ENCODE measurements around the gene PPP1R2C.

PPP1R2C gene

GRCh38 chrX:42778096-42778495 lies at the start of gene PPP1R2C:
PPP1R2C (minus strand) TSS chrX:42778163; CDS start chrX:42778079, 84 bp downstream.
- H3K4me3 ChIP-seq (replicated peaks in 1 of 2; ENCODE audit: low read depth in 2 of 2, low read length in 2 of 2), result no peak within 1 kb of the TSS
- no peak for DNase-seq (ENCODE audit: low read depth in 2 of 2)
- TF ChIP-seq CTCF (IDR thresholded peaks at IDR 0.05; ENCODE audit: low read depth, low read length), result no peak

- no peak overlapping the region for H3K4me3 ChIP-seq (replicated peaks in 1 of 2; ENCODE audit: low read depth in 2 of 2, low read length in 2 of 2)
- TF ChIP-seq CTCF (IDR thresholded peaks at IDR 0.05; ENCODE audit: low read depth, low read length), result no peak
- no peak for DNase-seq (ENCODE audit: low read depth in 2 of 2)
These were observed 47.2 kb upstream of the PPP1R2C start for GRCh38 chrX:42825201-42825600.

- no peak overlapping the region for H3K4me3 ChIP-seq (replicated peaks in 1 of 2; ENCODE audit: low read depth in 2 of 2, low read length in 2 of 2)
- DNase-seq (ENCODE audit: low read depth in 2 of 2), result no peak
- no peak for TF ChIP-seq CTCF (IDR thresholded peaks at IDR 0.05; ENCODE audit: low read depth, low read length)
These were observed 46.6 kb upstream of the PPP1R2C start for GRCh38 chrX:42824541-42824940.

GRCh38 chrX:42823443-42823842 lies 45.5 kb upstream of the PPP1R2C start:
- DNase-seq (ENCODE audit: low read depth in 2 of 2), result no peak
- H3K4me3 ChIP-seq (replicated peaks in 1 of 2; ENCODE audit: low read depth in 2 of 2, low read length in 2 of 2), result no peak overlapping the region
- no peak for TF ChIP-seq CTCF (IDR thresholded peaks at IDR 0.05; ENCODE audit: low read depth, low read length)

- DNase-seq (ENCODE audit: low read depth in 2 of 2), result peak; percentile 1 to 10
- TF ChIP-seq CTCF (IDR thresholded peaks at IDR 0.05; ENCODE audit: low read depth, low read length), result no peak
These were observed 44.0 kb upstream of the PPP1R2C start for GRCh38 chrX:42821803-42822443.

GRCh38 chrX:42818151-42818921 lies 40.4 kb upstream of the PPP1R2C start:
- H3K4me3 ChIP-seq (replicated peaks in 1 of 2; ENCODE audit: low read depth in 2 of 2, low read length in 2 of 2), result no peak overlapping the region
- DNase-seq (ENCODE audit: low read depth in 2 of 2), result no peak
- TF ChIP-seq CTCF (IDR thresholded peaks at IDR 0.05; ENCODE audit: low read depth, low read length), result no peak

More at GRCh38 chrX:42821803-42822443, 44.0 kb upstream of the PPP1R2C start:
- no peak overlapping the region for H3K4me3 ChIP-seq (replicated peaks in 1 of 2; ENCODE audit: low read depth in 2 of 2, low read length in 2 of 2)

All from cardiac fibroblast (primary cell).